Measurements from ENCODE around the gene IFT20.
"Not testable (repeated sequence)": the region's sequence is repeated elsewhere in the genome, so short reads cannot be mapped to it uniquely, and the experiment has no call there.

The IFT20 gene

GRCh38 chr17:28344011-28344410, 8.7 kb upstream of the IFT20 start:
- Histone ChIP-seq H3K36me3 (peaks cover 88 to 100% (median 96%) of the 10 kb centered on the region in 11 experiments), H3K4me2 (no peak overlapping the region), H3K27ac (no peak overlapping the region; a peak in 1 of 22 replicates), H3K27me3 (no peaks in the 10 kb centered on the region), H3K9ac (no peak overlapping the region), H3K9me3 (replicated peaks in 1 of 11) (no peaks in the 10 kb centered on the region), H3K4me3 (no peak overlapping the region), H4K20me1 (peaks cover 0 to 69% (median 39%) of the 10 kb centered on the region in 11 experiments; a peak in 13 of 22 replicates), H3K4me1 (peaks cover 0 to 11% (median 0%) of the 10 kb centered on the region in 10 experiments; a peak in 2 of 20 replicates)
- TF ChIP-seq Cebpa-rat (IDR thresholded peaks at IDR 0.05): no peak

GRCh38 chr17:28343491-28343932, 8.2 kb upstream of the IFT20 start:
- peaks cover 0 to 71% (median 44%) of the 10 kb centered on the region in 11 experiments; a peak in 14 of 22 replicates for H4K20me1 ChIP-seq
- no peak overlapping the region for H3K4me3 ChIP-seq
- H3K36me3 ChIP-seq: peaks cover 83 to 100% (median 91%) of the 10 kb centered on the region in 11 experiments
- no peak overlapping the region; a peak in 1 of 22 replicates for H3K27ac ChIP-seq
- H3K9me3 ChIP-seq (replicated peaks in 1 of 11): no peaks in the 10 kb centered on the region
- no peak overlapping the region for H3K4me2 ChIP-seq
- TF ChIP-seq Cebpa-rat (IDR thresholded peaks at IDR 0.05): no peak
- H3K4me1 ChIP-seq: peaks cover 0 to 11% (median 0%) of the 10 kb centered on the region in 10 experiments; a peak in 3 of 20 replicates
- no peaks in the 10 kb centered on the region for H3K27me3 ChIP-seq
- H3K9ac ChIP-seq: no peak overlapping the region

- H4K20me1 ChIP-seq: peaks cover 0 to 68% (median 49%) of the 10 kb centered on the region in 11 experiments; a peak in 14 of 22 replicates
- peaks cover 0 to 21% (median 2%) of the 10 kb centered on the region in 10 experiments; a peak in 12 of 20 replicates for H3K4me1 ChIP-seq
- H3K36me3 ChIP-seq: peaks cover 71 to 91% (median 79%) of the 10 kb centered on the region in 11 experiments
- H3K9me3 ChIP-seq (replicated peaks in 1 of 11): no peaks in the 10 kb centered on the region
- no peak overlapping the region for H3K4me2 ChIP-seq
- no peak for TF ChIP-seq Cebpa-rat (IDR thresholded peaks at IDR 0.05)
- no peak overlapping the region for H3K9ac ChIP-seq
- H3K4me3 ChIP-seq: no peak overlapping the region
- H3K27me3 ChIP-seq: no peaks in the 10 kb centered on the region
- no peak overlapping the region for H3K27ac ChIP-seq
Measured at GRCh38 chr17:28342313-28342712, 7.0 kb upstream of the IFT20 start.

- Histone ChIP-seq H3K4me2 (no peak overlapping the region), H3K27ac (no peak overlapping the region), H4K20me1 (peaks cover 0 to 66% (median 49%) of the 10 kb centered on the region in 11 experiments; a peak in 14 of 22 replicates), H3K36me3 (peaks cover 63 to 83% (median 71%) of the 10 kb centered on the region in 11 experiments), H3K4me3 (no peak overlapping the region), H3K9me3 (replicated peaks in 1 of 11) (no peaks in the 10 kb centered on the region), H3K27me3 (no peaks in the 10 kb centered on the region), H3K4me1 (peaks cover 7 to 29% (median 10%) of the 10 kb centered on the region in 10 experiments), H3K9ac (no peak overlapping the region)
- no peak for TF ChIP-seq Cebpa-rat (IDR thresholded peaks at IDR 0.05)
Measured at GRCh38 chr17:28341516-28341915, 6.2 kb upstream of the IFT20 start.

- Histone ChIP-seq H3K4me2 (no peak overlapping the region), H3K27ac (no peak overlapping the region), H3K27me3 (no peaks in the 10 kb centered on the region), H3K4me3 (no peak overlapping the region), H4K20me1 (peaks cover 0 to 56% (median 43%) of the 10 kb centered on the region in 11 experiments; a peak in 14 of 22 replicates), H3K36me3 (peaks cover 52 to 72% (median 60%) of the 10 kb centered on the region in 11 experiments), H3K9me3 (replicated peaks in 1 of 11) (no peaks in the 10 kb centered on the region), H3K9ac (no peak overlapping the region; a peak in 1 of 22 replicates), H3K4me1 (peaks cover 12 to 32% (median 15%) of the 10 kb centered on the region in 10 experiments)
- no peak for TF ChIP-seq Cebpa-rat (IDR thresholded peaks at IDR 0.05)
Measured at GRCh38 chr17:28340374-28340773, 5.1 kb upstream of the IFT20 start.

GRCh38 chr17:28339431-28339830, 4.2 kb upstream of the IFT20 start:
- Histone ChIP-seq H3K9ac (no peak overlapping the region), H4K20me1 (peaks cover 0 to 47% (median 38%) of the 10 kb centered on the region in 11 experiments; a peak in 14 of 22 replicates), H3K27me3 (no peaks in the 10 kb centered on the region), H3K36me3 (peaks cover 42 to 62% (median 50%) of the 10 kb centered on the region in 11 experiments), H3K4me2 (no peak overlapping the region), H3K27ac (no peak overlapping the region), H3K4me3 (no peak overlapping the region), H3K9me3 (replicated peaks in 1 of 11) (no peaks in the 10 kb centered on the region), H3K4me1 (peaks cover 16 to 26% (median 20%) of the 10 kb centered on the region in 10 experiments)
- no peak for TF ChIP-seq Cebpa-rat (IDR thresholded peaks at IDR 0.05)

- not testable (repeated sequence) for H3K4me3 ChIP-seq; H3K27me3 ChIP-seq; H3K27ac ChIP-seq; H3K9me3 ChIP-seq (replicated peaks in 1 of 11); H3K4me2 ChIP-seq
- Histone ChIP-seq H3K4me1 (peaks cover 23 to 32% (median 26%) of the 10 kb centered on the region in 10 experiments), H3K9ac (0 out of 22 replicates have a peak overlapping the region, but pooled peaks of 1 of the 11 experiments have one; percentile 7), H4K20me1 (peaks cover 0 to 44% (median 33%) of the 10 kb centered on the region in 11 experiments; a peak in 14 of 22 replicates), H3K36me3 (peaks cover 36 to 56% (median 44%) of the 10 kb centered on the region in 11 experiments)
Measured at GRCh38 chr17:28338769-28339212, 3.5 kb upstream of the IFT20 start.

GRCh38 chr17:28338056-28338768, 2.9 kb upstream of the IFT20 start:
- no peak for TF ChIP-seq Cebpa-rat (IDR thresholded peaks at IDR 0.05)
- H3K9ac ChIP-seq: peak overlapping the region in 1 of 11 experiments; percentile 7; a peak in 1 of 22 replicates
- peaks cover 0 to 48% (median 31%) of the 10 kb centered on the region in 11 experiments; a peak in 14 of 22 replicates for H4K20me1 ChIP-seq
- H3K27ac ChIP-seq: no peak overlapping the region
- peaks cover 33 to 50% (median 40%) of the 10 kb centered on the region in 11 experiments for H3K36me3 ChIP-seq
- H3K9me3 ChIP-seq (replicated peaks in 1 of 11): no peaks in the 10 kb centered on the region
- peaks cover 28 to 38% (median 32%) of the 10 kb centered on the region in 10 experiments for H3K4me1 ChIP-seq
- H3K4me3 ChIP-seq: no peak overlapping the region
- H3K27me3 ChIP-seq: no peaks in the 10 kb centered on the region
- H3K4me2 ChIP-seq: no peak overlapping the region
